Parathyroid adenoma (tissue), 2 donors: Measurements from ENCODE around the gene TMEM132A.

Source experiments
- H2AFZ ChIP-seq: fragments of 300-600 bp; sonication (generic); one replicate; pipeline ENCODE4 v1.7.0; 2017; ENCODE audit warnings: antibody characterized with exemption, mild to moderate bottlenecking
- H3K27ac ChIP-seq: fragments of 300-600 bp; sonication (generic); one replicate; pipeline ENCODE4 v1.7.0; 2017
- H3K27me3 ChIP-seq: fragments of 300-600 bp; sonication (generic); one replicate; pipeline ENCODE4 v1.7.0; 2017; ENCODE audit warnings: low read length; ENCODE audit not compliant: control insufficient read depth, insufficient read depth
- H3K36me3 ChIP-seq: fragments of 300-600 bp; sonication (generic); one replicate; pipeline ENCODE4 v1.7.0; 2017; ENCODE audit warnings: low read length; ENCODE audit not compliant: control insufficient read depth, insufficient read depth
- H3K4me1 ChIP-seq: fragments of 300-600 bp; sonication (generic); one replicate; pipeline ENCODE4 v1.7.0; 2017; ENCODE audit warnings: control low read depth
- H3K4me2 ChIP-seq: fragments of 300-600 bp; sonication (generic); one replicate; pipeline ENCODE4 v1.7.0; 2017; ENCODE audit warnings: low read length
- H3K4me3 ChIP-seq: fragments of 300-600 bp; sonication (generic); one replicate; pipeline ENCODE4 v1.7.0; 2017; ENCODE audit warnings: low read depth, low read length
- H3K79me2 ChIP-seq: fragments of 300-600 bp; sonication (generic); one replicate; pipeline ENCODE4 v1.7.0; 2017; ENCODE audit warnings: control low read depth
- H3K9ac ChIP-seq: fragments of 300-600 bp; sonication (generic); one replicate; pipeline ENCODE4 v1.7.0; 2017; ENCODE audit warnings: mild to moderate bottlenecking
- H3K9me3 ChIP-seq: fragments of 300-600 bp; sonication (generic); one replicate; pipeline ENCODE4 v1.7.0; 2017; ENCODE audit warnings: low read length; ENCODE audit not compliant: control insufficient read depth
- CTCF ChIP-seq: fragments of 300-600 bp; sonication (generic); IDR thresholded peaks from one replicate; pipeline ENCODE4 v1.7.0; 2017; ENCODE audit warnings: antibody characterized with exemption, mild to moderate bottlenecking
- donor health status: primary hyperparathyroidism.

Gene TMEM132A

GRCh38 chr11:60923800-60924109 is 505 bp upstream of the TMEM132A start:
- Histone ChIP-seq H3K4me1 (no peaks in the 10 kb centered on the region), H3K79me2 (no peaks in the 10 kb centered on the region), H3K9me3 (no peaks in the 10 kb centered on the region), H3K4me2 (peak overlapping the region; percentile 67), H3K9ac (no peak overlapping the region), H3K27me3 (no peaks in the 10 kb centered on the region), H3K27ac (no peak overlapping the region), H3K36me3 (no peaks in the 10 kb centered on the region), H2AFZ (no peak overlapping the region), H3K4me3 (no peak overlapping the region)
- TF ChIP-seq CTCF, result no peak

GRCh38 chr11:60924906-60925853 is 920 bp downstream of the TMEM132A start:
- no peaks in the 10 kb centered on the region for H3K27me3 ChIP-seq
- H3K4me2 ChIP-seq, result peak overlapping the region; percentile 67
- H3K79me2 ChIP-seq, result no peaks in the 10 kb centered on the region
- no peaks in the 10 kb centered on the region for H3K4me1 ChIP-seq
- H3K9me3 ChIP-seq, result no peaks in the 10 kb centered on the region
- no peak overlapping the region for H3K9ac ChIP-seq
- H3K27ac ChIP-seq, result no peak overlapping the region
- H3K36me3 ChIP-seq, result no peaks in the 10 kb centered on the region
- peak overlapping the region; percentile 66 for H2AFZ ChIP-seq
- H3K4me3 ChIP-seq, result peak overlapping the region; percentile 55
- no peak for TF ChIP-seq CTCF

- Histone ChIP-seq H3K36me3 (no peaks in the 10 kb centered on the region), H3K79me2 (no peaks in the 10 kb centered on the region), H3K27me3 (no peaks in the 10 kb centered on the region), H3K4me3 (no peak overlapping the region), H3K9ac (no peak overlapping the region), H3K4me2 (no peak overlapping the region), H2AFZ (no peak overlapping the region), H3K4me1 (no peaks in the 10 kb centered on the region), H3K9me3 (no peaks in the 10 kb centered on the region), H3K27ac (no peak overlapping the region)
- TF ChIP-seq CTCF, result no peak
Observed at GRCh38 chr11:60925868-60926267, 1.6 kb downstream of the TMEM132A start.

- Histone ChIP-seq H3K36me3 (no peaks in the 10 kb centered on the region), H3K9ac (no peak overlapping the region), H2AFZ (no peak overlapping the region), H3K79me2 (no peaks in the 10 kb centered on the region), H3K4me3 (no peak overlapping the region), H3K27ac (no peak overlapping the region), H3K4me2 (no peak overlapping the region), H3K27me3 (no peaks in the 10 kb centered on the region), H3K4me1 (no peaks in the 10 kb centered on the region), H3K9me3 (no peaks in the 10 kb centered on the region)
- TF ChIP-seq CTCF, result no peak
Observed at GRCh38 chr11:60926500-60926899, 2.2 kb downstream of the TMEM132A start.
